Measurements from ENCODE around the gene GJA9.
A peak's percentile ranks its signal among the peaks of the same experiment; 100 is the strongest.
"Not testable (repeated sequence)": the region's sequence is repeated elsewhere in the genome, so short reads cannot be mapped to it uniquely, and the experiment has no call there.

The GJA9 gene

GRCh38 chr1:38867208-38867607 lies 14.2 kb downstream of the GJA9 start:
- no peak for DNase-seq (ENCODE audit: low read depth in 1 of 2, low spot score in 1 of 2)
- TF ChIP-seq JUND (IDR thresholded peaks at IDR 0.05; ENCODE audit: low read depth), result no peak
- in situ Hi-C loops (cut with HindIII; ENCODE audit: low pct_unique_long_range_greater_than_20kb, low sequenced_read_pairs), result no loop called here

- no peak for TF ChIP-seq JUND (IDR thresholded peaks at IDR 0.05; ENCODE audit: low read depth)
- in situ Hi-C loops (cut with HindIII; ENCODE audit: low pct_unique_long_range_greater_than_20kb, low sequenced_read_pairs), result no loop called here
- DNase-seq (ENCODE audit: low read depth in 1 of 2, low spot score in 1 of 2), result no peak
Measured at GRCh38 chr1:38865112-38865715, 16.2 kb downstream of the GJA9 start.

- in situ Hi-C loops (cut with HindIII; ENCODE audit: low pct_unique_long_range_greater_than_20kb, low sequenced_read_pairs), result no loop called here
- no peak for TF ChIP-seq JUND (IDR thresholded peaks at IDR 0.05; ENCODE audit: low read depth)
- DNase-seq (ENCODE audit: low read depth in 1 of 2, low spot score in 1 of 2), result no peak
Measured at GRCh38 chr1:38860454-38860795, 21.0 kb downstream of the GJA9 start.

GRCh38 chr1:38859561-38860453 lies 21.6 kb downstream of the GJA9 start, which contains the start of gene RRAGC:
Gene RRAGC, minus strand, starts transcription at chr1:38859772. Its CDS starts 126 bp downstream, at chr1:38859646.
- TF ChIP-seq JUND (IDR thresholded peaks at IDR 0.05; ENCODE audit: low read depth), result no peak
- peak; percentile 94 to 97 for DNase-seq (ENCODE audit: low read depth in 1 of 2, low spot score in 1 of 2)
- in situ Hi-C loops (cut with HindIII; ENCODE audit: low pct_unique_long_range_greater_than_20kb, low sequenced_read_pairs), result no loop called here

- peak in 1 of 2 experiments; percentile 79 for DNase-seq (ENCODE audit: low read depth in 1 of 2, low spot score in 1 of 2)
- no peak for TF ChIP-seq JUND (IDR thresholded peaks at IDR 0.05; ENCODE audit: low read depth)
- in situ Hi-C loops (cut with HindIII; ENCODE audit: low pct_unique_long_range_greater_than_20kb, low sequenced_read_pairs), result no loop called here
Measured at GRCh38 chr1:38858833-38859560, 22.4 kb downstream of the GJA9 start.

- DNase-seq (ENCODE audit: low read depth in 1 of 2, low spot score in 1 of 2), result no peak
- in situ Hi-C loops (cut with HindIII; ENCODE audit: low pct_unique_long_range_greater_than_20kb, low sequenced_read_pairs), result no loop called here
- no peak for TF ChIP-seq JUND (IDR thresholded peaks at IDR 0.05; ENCODE audit: low read depth)
Measured at GRCh38 chr1:38852780-38853179, 28.6 kb downstream of the GJA9 start.

- no peak for DNase-seq (ENCODE audit: low read depth in 1 of 2, low spot score in 1 of 2)
- in situ Hi-C loops (cut with HindIII; ENCODE audit: low pct_unique_long_range_greater_than_20kb, low sequenced_read_pairs), result no loop called here
Measured at GRCh38 chr1:38848071-38848470, 33.3 kb downstream of the GJA9 start.

GRCh38 chr1:38846210-38846609 lies 35.2 kb downstream of the GJA9 start:
- in situ Hi-C loops (cut with HindIII; ENCODE audit: low pct_unique_long_range_greater_than_20kb, low sequenced_read_pairs), result no loop called here
- no peak for DNase-seq (ENCODE audit: low read depth in 1 of 2, low spot score in 1 of 2)
- no peak for TF ChIP-seq JUND (IDR thresholded peaks at IDR 0.05; ENCODE audit: low read depth)

More at GRCh38 chr1:38848071-38848470, 33.3 kb downstream of the GJA9 start:
- TF ChIP-seq JUND (IDR thresholded peaks at IDR 0.05; ENCODE audit: low read depth), result no peak

- in situ Hi-C loops (cut with HindIII; ENCODE audit: low pct_unique_long_range_greater_than_20kb, low sequenced_read_pairs); DNase-seq (ENCODE audit: low read depth in 1 of 2, low spot score in 1 of 2): not testable (repeated sequence)
Measured at GRCh38 chr1:38845088-38845487, 36.3 kb downstream of the GJA9 start.

GRCh38 chr1:38840281-38840680 lies 41.1 kb downstream of the GJA9 start:
- in situ Hi-C loops (cut with HindIII; ENCODE audit: low pct_unique_long_range_greater_than_20kb, low sequenced_read_pairs), result no loop called here
- DNase-seq (ENCODE audit: low read depth in 1 of 2, low spot score in 1 of 2), result no peak
- TF ChIP-seq JUND (IDR thresholded peaks at IDR 0.05; ENCODE audit: low read depth), result no peak

- in situ Hi-C loops (cut with HindIII; ENCODE audit: low pct_unique_long_range_greater_than_20kb, low sequenced_read_pairs), result no loop called here
- TF ChIP-seq JUND (IDR thresholded peaks at IDR 0.05; ENCODE audit: low read depth), result no peak
Measured at GRCh38 chr1:38839363-38839762, 42.0 kb downstream of the GJA9 start.

GRCh38 chr1:38836316-38836715 lies 45.1 kb downstream of the GJA9 start:
- DNase-seq (ENCODE audit: low read depth in 1 of 2, low spot score in 1 of 2); in situ Hi-C loops (cut with HindIII; ENCODE audit: low pct_unique_long_range_greater_than_20kb, low sequenced_read_pairs): not testable (repeated sequence)

More at GRCh38 chr1:38839363-38839762, 42.0 kb downstream of the GJA9 start:
- DNase-seq (ENCODE audit: low read depth in 1 of 2, low spot score in 1 of 2), result no peak

All from T47D (cell line).